K562 treated with DMSO at 1 percent for 24 hours (cell line): ENCODE measurements around the gene YRDC. TPM values are rescaled to one million over a fixed set of nuclear protein-coding genes. Genes with fewer than 3 reads are reported as not detected.

ENCODE experiments used
- total RNA-seq: library from RNA; unstranded; fragments of 300-600 nt; gene quantifications from 2 replicates; pipeline ENCODE4 v1.2.3, GENCODE V29; 2022; ENCODE audit warnings: low read depth; ENCODE audit not compliant: insufficient read depth

Gene YRDC
- total RNA-seq, result 48.8 and 52.4 TPM in 2 replicates

GRCh38 chr1:37807555-37808368 lies at the start of gene YRDC, which contains the start of gene C1orf122:
TSS of gene YRDC (minus strand) at chr1:37808208. CDS start at chr1:37808180, 28 bp downstream.
TSS of gene C1orf122 (plus strand) at chr1:37807790. CDS start at chr1:37808405, 615 bp downstream.

GRCh38 chr1:37793773-37794371 lies 14.1 kb downstream of the YRDC start, which contains the start of gene MANEAL:
TSS of gene MANEAL (plus strand) at chr1:37793847. CDS start at chr1:37794183, 336 bp downstream.

GRCh38 chr1:37764888-37765441 lies 43.0 kb downstream of the YRDC start, which contains the start of gene EPHA10:
TSS of gene EPHA10 (minus strand) at chr1:37765120. CDS start at chr1:37765066, 54 bp downstream.

Other genes starting within 250 kb of the YRDC start
- gene GNL2, start 212.3 kb downstream of the YRDC start, total RNA-seq, result 68.6 and 84.5 TPM in 2 replicates
- gene RSPO1, start 173.3 kb downstream of the YRDC start, total RNA-seq, result not detected in 2 replicates
- 83.7 and 89.0 TPM in 2 replicates for gene CDCA8, start 115.7 kb downstream of the YRDC start, total RNA-seq
- not detected in 2 replicates for gene EPHA10, start 43.1 kb downstream of the YRDC start, total RNA-seq
- gene MANEAL, start 14.4 kb downstream of the YRDC start, total RNA-seq, result 0.86 and 1.2 TPM in 2 replicates
- 113 and 233 TPM in 2 replicates for gene C1orf122, start 418 bp downstream of the YRDC start, total RNA-seq
- 2.7 and 3.1 TPM in 2 replicates for gene MTF1, start 51.4 kb upstream of the YRDC start, total RNA-seq
- 21.7 and 22.0 TPM in 2 replicates for gene INPP5B, start 138.8 kb upstream of the YRDC start, total RNA-seq
- gene SF3A3, start 181.8 kb upstream of the YRDC start, total RNA-seq, result 93.9 and 120 TPM in 2 replicates
- gene FHL3, start 197.3 kb upstream of the YRDC start, total RNA-seq, result 125 and 126 TPM in 2 replicates
- gene UTP11, start 204.5 kb upstream of the YRDC start, total RNA-seq, result 43.6 and 46.5 TPM in 2 replicates
- gene POU3F1, start 238.6 kb upstream of the YRDC start, total RNA-seq, result 0.43 TPM in 1 of 2 replicates, not detected in the other